GM19324 (cell line): Measurements from ENCODE around the gene DENND1A.

Source experiments
- ATAC-seq: cut with Tn5 transposase; IDR thresholded peaks from one replicate; pipeline ENCODE4 v1.9.1; 2021; ENCODE audit warnings: mild to moderate bottlenecking, moderate library complexity; ENCODE audit not compliant: unreplicated experiment, low FRiP score

The DENND1A gene

DNA sequence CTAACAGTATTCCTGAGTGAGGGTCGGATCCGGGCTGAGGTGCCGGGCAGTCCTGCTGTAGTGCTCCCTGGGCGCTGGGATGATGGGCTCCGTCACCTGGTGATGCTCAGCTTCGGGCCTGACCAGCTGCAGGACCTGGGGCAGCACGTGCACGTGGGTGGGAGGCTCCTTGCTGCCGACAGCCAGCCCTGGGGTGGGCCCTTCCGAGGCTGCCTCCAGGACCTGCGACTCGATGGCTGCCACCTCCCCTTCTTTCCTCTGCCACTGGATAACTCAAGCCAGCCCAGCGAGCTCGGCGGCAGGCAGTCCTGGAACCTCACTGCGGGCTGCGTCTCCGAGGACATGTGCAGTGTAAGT is 558.7 kb downstream of the DENND1A start:
- ATAC-seq = no peak

DNA sequence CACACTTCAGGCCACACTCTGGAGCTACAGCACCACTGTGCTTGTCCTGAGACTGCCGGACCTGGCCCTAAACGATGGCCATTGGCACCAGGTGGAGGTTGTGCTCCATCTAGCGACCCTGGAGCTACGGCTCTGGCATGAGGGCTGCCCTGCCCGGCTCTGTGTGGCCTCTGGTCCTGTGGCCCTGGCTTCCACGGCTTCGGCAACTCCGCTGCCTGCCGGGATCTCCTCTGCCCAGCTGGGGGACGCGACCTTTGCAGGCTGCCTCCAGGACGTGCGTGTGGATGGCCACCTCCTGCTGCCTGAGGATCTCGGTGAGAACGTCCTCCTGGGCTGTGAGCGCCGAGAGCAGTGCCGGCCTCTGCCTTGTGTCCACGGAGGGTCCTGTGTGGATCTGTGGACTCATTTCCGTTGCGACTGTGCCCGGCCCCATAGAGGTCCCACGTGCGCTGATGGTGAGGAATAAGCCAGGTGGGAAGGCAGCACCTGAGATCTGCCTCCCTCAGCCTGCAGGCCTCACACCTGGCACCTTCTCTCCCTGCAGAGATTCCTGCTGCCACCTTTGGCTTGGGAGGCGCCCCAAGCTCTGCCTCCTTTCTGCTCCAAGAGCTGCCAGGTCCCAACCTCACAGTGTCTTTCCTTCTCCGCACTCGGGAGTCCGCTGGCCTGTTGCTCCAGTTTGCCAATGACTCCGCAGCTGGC is 559.2 kb downstream of the DENND1A start:
- no peak for ATAC-seq

DNA sequence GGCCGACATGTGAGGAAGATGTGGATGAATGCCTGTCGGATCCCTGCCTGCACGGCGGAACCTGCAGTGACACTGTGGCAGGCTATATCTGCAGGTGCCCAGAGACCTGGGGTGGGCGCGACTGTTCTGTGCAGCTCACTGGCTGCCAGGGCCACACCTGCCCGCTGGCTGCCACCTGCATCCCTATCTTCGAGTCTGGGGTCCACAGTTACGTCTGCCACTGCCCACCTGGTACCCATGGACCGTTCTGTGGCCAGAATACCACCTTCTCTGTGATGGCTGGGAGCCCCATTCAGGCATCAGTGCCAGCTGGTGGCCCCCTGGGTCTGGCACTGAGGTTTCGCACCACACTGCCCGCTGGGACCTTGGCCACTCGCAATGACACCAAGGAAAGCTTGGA is 559.8 kb downstream of the DENND1A start:
- ATAC-seq = no peak

DNA sequence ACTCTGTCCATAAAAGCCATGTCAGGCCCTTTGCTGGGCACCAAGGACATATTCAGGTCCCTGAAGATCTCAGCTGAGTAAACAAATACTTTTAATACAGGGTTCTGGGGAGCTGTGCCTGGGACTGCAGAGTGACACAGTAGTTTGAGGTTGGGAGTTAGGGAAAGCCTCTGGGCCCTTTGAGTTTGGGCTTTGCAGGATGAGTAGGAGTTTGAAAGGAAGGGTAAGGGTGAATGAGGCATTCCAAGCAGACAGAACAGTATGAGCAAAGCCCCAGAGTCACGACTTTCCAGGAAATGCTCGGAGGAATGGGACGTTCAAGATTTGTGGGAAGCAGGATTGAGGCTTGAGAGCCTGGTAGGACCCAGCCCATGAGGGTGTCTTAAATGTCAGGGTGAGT is 560.6 kb downstream of the DENND1A start:
- ATAC-seq = no peak

DNA sequence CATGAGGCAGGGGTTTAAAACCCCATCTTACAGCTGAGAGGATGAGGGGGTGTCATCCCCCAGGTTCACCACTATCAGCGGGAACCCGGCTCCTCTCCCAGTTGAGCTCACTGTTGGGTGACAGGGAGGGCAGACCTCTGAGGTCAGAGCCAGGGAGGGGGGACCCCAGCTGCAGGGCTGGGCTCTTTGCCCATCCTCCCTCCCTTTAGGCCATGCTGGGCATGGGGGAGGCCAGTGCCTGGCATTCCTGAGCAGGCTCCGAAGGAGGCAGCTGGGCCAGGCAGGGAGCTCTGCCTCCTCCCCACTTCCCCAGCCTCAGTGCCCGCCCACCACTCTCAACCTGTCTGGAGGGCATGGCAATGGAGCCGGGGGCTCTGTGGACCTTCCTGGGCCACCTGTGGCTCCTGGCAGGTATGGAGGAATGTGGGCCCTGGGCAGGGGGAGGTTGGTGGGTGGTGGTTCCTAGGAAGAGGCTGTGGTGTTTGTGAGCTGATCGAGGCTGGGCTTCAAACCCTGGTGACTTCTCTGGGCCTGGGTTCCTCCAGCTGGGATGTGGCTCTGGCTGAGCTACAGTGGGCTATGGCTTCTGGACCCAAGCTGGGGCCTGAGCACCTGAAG is 561.3 kb downstream of the DENND1A start:
- ATAC-seq = no peak

DNA sequence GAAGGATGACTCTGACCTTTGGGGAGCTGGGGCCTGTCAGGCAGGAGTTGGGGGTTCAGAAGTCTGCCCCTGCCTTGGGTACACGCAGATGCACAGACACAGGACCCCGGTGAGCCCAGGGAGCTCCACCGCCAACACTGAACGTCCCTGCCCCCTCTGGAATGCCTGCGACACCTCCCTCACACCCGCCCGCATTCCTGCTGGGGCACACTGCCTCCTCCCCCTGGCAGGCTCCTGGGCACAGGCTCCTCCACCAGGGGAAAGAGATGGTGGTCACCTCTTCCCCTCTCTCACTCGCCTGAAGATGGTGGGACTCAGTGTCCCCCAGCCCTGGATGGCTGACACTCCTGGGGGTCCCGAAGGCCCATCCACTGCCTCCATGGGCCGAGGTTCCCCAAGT is 561.9 kb downstream of the DENND1A start:
- no peak for ATAC-seq

DNA sequence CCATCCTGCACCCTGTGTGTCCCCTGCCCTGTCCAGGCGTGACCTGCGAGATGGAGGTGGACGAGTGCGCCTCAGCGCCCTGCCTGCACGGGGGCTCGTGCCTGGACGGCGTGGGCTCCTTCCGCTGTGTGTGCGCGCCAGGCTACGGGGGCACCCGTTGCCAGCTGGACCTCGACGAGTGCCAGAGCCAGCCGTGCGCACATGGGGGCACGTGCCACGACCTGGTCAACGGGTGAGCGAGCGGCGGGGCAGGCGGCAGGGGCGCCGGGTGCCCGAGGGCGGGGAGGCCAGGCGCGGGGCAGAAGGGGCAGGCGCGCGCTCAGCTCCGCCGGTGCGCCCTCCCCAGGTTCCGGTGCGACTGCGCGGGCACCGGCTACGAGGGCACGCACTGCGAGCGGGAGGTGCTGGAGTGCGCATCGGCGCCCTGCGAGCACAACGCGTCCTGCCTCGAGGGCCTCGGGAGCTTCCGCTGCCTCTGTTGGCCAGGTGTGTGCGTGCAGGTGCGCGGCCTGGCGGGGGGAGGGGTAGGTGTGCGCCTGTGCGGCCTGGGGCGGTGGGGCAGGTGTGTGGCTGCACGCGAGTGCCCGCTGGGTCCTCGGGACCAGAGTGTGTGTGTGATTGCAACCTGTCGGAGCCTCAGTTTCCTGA is 563.9 kb downstream of the DENND1A start:
- ATAC-seq = no peak

DNA sequence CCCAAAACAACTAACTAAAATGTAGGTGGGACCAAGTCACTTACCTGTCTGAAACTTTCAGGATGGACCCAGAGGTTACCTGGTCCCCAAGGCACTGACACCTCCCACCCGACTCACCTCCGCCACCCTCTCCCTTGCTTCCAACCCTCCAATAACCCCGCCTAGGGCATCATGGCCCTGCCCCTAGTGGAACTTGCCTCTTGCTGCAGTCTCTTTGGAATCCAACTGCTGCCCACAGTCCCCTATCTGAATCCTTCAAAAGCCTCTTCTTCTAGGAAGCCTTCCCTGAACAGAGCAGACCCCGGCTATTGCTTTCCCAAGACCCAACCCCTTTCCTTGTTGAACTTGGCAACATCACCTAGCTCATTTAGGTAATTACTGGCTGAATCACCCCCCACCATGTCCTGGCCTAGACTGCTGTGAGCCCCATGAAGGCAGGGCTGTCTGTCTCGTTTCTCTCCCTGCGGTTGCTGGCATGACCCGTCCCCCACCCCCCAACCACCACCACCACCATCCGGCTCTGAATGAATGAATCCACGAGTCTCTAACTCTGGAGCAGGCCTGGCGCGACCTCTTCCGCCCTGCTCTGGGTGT is 564.5 kb downstream of the DENND1A start:
- no peak for ATAC-seq

DNA sequence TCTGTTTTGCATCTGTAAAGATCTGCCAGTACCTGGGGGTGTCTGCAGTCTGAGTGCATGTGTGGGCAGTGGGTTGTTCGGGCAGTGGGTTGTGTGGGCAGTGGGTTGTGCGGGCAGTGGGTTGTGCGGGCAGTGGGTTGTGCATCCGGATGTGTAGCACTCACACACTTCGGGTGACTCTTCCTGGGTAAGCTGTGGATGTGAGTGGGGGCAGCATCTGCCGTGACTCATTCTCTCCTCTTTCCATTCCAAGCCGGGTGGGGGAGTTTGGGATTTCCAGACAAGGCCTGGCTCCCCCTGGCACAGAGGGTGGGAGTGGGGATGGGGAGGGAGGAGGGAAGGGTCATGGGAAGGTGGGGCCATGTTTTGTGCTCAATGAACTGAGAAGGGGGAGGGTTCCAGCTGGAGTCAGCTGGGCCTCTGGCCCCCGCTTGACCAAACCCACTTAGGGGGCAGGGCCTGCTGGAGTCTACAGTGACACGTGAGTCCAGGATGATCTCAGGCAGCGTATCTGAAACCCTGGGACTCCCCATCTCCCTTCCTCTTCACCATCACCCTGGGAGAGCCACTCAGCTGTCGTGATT is 565.6 kb downstream of the DENND1A start:
- ATAC-seq = no peak

DNA sequence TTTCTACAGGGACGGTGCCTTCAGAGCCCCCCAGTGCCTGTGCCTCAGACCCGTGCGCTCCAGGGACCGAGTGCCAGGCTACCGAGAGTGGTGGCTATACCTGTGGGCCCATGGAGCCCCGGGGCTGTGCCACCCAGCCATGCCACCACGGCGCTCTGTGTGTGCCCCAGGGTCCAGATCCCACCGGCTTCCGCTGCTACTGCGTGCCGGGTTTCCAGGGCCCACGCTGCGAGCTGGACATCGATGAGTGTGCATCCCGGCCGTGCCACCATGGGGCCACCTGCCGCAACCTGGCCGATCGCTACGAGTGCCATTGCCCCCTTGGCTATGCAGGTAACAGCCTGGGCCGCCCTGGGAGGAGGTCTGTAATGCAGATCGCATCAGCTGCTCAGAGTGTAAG is 567.1 kb downstream of the DENND1A start:
- ATAC-seq = no peak

DNA sequence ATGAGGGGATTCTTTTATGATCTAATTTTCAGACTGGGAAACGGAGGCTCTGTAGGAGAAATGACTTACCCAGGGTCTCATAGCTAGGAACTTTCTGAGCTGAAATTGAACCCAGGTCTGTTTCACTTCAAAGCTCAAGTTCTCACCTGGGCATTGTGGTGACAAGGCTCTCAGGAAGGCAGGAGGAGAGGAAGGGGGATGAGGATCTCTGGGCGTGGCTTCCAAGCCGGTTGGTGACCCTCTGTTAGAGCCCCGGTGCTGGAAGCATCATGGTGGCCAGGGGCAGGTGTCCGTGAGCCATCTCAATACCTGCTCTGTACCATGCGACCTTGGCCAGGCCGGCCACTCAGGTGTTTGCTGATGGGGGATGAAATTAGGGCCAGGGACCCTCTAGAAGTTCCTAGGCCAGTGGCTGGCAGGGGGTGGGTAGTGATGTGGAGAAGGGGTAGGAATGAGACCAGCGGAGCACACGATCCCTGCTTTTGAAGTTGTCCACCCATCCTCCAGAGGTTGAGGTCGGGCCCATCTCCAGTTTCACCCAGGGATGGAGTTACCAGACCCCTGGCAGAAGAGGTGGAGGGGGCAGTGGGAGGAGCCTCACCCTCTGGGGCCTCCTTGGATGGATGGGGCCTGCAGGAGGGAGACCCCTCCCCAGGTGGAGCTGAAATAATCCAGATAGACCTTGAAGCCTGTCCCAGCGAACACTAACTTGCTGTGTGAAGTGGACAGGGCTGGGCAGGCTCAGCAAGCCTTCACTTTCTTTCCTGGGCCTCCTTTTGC is 568.0 kb downstream of the DENND1A start:
- ATAC-seq = no peak

DNA sequence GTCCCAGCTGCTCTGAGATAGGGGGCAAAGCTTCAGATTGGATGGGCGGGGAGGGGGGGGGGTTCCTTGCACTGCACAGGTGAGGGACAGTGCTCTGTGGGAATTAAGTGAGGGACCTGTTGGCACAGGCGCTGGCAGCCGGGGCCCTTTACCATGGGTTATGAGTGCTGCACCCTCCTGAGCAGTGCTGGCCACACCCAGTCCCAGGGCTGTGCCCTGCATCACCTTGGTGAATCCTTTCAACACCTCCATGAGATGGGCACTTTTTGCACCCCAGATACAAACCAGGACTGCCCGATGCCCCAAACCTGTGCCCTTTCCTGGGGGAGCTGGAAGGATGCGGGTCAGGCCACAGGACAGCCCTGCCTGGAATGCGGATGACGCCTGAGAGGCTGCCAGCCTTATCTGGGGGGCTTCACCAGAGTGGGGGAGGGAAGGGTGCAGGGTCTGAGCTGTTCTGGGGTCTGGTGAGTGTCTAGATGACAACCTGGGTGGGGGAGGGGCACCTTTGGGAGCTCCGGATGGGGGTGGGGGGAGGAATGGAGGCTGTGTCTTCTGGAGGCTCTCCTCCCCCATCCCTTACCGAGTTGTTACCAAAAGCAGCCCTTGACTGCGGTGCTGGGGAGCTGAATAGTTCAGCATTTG is 568.7 kb downstream of the DENND1A start:
- ATAC-seq = no peak

DNA sequence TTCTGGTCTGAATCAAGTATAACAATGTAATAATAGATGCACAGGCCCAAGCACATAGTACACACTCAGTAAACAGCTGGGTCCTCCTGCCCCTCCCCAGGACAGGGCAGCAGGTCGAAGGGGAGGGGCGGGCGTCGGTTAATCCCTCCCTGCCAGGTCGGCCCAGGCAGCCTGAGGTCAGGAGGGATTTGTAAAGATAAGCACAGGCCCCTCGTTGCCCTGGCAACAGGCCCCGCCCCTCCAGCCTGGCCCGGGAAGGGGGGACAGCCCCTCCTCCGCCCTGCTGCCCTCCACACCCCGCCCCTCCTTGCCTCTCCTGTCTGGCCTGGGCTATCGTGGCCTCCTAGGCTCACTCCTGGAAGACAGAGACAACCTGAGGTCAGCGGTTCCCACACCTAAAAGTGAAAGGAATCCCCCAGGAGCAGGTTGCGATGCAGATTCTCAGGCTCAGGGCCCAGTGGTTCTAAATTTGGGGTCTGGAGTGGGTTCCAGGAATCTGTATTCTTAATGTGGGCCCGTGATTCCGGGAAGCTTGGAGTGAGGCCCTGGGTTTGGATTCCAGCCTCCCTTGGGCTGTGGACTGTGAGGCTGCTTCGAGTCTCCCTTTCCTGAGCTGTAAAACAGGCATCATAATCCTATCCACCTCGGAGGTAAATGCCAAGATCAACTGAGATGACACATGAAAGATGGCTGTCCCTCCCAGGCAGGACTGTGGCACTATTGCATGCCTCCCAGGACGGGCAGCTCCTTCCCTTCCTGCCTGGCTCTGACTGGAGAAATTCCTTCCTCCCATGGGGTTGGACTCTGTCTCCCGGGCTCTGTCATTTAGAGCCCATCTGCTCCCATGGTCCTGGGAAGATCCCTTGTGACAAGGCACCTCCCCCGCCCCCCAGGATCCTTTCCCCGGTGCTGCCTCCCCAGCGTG is 569.5 kb downstream of the DENND1A start:
- no peak for ATAC-seq

DNA sequence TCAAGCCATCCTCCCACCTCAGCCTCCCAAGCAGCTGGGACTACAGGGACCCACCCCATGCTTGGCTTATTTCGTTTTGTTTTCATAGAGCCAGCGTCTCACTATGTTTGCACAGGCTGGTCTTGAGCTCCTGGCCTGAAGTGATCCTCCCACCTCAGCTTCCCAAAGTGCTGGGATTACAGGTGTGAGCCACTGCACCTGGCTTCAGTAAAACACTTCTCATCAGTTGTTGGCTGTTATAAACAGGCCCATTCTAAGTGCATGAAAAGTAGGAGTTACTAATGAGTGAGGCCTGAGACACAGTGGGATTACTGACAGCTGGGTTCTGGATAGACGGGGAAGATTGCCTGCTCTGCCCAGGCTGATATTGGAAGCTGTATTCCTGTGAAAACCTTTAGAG is 570.4 kb downstream of the DENND1A start:
- ATAC-seq = no peak

DNA sequence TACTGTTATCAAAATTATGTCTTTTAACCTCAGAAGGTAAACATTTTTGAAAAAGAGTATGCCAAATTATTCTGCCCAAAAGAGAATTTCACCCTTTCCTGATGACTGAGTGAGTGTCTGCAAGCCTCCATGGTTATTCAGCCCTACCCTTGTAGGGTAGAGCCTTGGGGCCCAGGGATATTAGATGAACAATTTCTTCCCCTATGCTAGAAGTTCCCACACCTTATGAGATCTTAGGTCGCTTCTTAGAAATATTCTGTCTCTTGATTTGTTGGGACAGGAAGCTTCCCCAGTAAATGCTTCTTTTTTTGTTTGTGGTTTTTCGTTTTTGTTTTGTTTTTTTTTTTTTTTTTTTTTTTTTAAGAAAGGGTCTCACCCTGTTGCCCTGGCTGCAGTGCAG is 570.8 kb downstream of the DENND1A start:
- ATAC-seq = no peak

DNA sequence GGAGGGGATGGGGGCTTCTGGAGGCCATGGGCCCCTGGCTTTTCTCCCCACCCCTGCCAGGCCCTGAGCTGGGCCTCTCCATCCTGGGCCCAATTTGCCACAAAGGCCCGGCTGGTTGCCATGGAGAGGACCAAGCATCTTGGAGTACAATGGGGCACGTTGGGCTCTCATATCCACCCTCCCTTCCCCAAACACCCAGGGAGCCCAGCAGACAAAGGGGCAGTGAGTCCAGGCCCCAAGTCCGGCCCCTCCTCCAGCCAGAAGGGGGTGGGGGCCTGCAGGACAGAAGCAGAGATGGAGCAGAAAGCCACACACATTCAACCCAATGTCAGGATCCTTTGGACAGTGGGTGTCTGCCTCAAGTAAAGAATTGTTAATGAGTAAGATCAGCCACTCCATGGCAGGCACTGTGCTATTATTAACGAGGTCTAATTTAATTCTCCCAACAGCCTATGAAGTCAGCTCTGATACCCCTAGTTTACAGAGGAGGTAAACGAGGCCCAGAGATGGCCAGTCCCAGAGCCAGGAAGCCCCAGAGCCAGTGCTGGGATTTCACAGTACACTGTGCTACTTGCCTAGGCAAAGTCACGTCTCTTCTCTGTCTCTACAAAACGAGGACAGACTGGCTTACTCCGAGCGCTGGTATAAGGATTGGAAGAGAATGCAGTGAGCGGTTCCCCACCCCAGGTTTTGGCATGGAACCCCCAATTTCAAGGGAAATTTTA is 571.6 kb downstream of the DENND1A start:
- no peak for ATAC-seq

DNA sequence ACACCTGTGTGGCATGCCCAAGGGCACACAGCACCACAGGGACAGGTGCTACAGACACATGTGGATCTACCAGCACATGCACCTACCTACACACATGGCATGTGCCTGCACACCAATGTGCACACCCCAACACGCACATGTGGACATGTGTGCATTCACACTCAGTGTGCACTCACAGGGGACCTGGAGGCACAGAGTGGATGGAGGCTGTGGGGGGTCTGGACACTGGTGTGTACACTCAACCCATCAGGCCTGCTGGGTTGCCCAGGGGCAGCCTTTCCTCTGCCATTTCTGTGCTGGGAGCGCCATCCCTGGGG is 572.2 kb downstream of the DENND1A start:
- no peak for ATAC-seq

DNA sequence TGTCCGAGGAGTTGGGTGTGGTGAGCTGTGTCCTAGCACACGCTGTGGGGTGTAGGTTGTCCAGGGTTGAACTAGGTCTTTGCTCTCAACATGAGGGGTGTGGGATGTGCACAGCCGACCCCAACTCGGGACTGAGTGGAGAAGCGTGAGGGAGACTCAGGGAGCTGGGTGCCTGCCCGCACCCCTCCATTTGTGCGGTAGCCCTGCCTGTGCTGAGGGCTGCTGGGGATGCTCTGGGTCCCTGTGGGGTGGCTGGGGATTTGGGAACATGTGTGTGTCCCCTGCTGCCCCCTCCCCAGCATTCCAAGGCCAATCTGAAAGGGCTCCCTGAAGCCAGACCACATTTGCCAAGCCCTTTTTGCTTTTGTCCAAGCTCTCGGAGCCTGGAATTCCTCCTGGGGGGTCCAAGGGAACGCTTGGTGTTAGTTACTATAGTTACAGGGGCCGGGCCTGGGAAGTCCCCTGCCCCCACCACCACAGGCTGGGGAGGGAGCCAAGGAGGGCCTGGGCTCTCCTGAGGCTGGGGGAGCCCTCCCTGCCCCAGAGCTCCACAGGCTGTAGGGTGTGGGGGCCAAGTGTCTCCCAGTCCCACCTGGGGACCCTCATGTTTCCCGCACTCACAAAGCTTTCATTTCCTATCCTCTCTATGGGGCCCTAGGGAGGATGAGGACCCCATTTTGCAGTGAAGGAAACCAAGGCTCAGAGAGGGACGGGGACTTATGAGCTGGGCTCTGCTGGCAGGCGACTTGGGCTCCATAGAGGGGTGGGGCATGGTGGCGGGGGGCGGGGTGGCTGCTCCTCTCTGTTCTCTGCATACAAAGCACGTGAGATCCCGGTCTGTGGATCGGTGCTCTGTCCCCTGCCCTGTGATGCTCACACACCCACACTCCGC is 572.8 kb downstream of the DENND1A start:
- no peak for ATAC-seq
